Trophoblast cell (in vitro differentiated cells and primary cell): ENCODE data around the gene GAREM1.

Experiments used
- DNase-seq, 2 donors: peaks; one replicate each; pipeline ENCODE4 v3.0.0-alpha.2; 2016
- H2AFZ ChIP-seq: 2 replicates; pipeline ENCODE4 v1.6.1; 2013; ENCODE audit warnings: low read length, moderate library complexity, mild to moderate bottlenecking; ENCODE audit not compliant: insufficient read depth, poor library complexity
- H2AK5ac ChIP-seq: 2 replicates; pipeline ENCODE4 v1.6.1; 2013; ENCODE audit warnings: mild to moderate bottlenecking, low read length
- H2BK120ac ChIP-seq: 2 replicates; pipeline ENCODE4 v1.6.1; 2013; ENCODE audit warnings: low read length, mild to moderate bottlenecking, moderate library complexity; ENCODE audit not compliant: insufficient read depth, poor library complexity
- H2BK12ac ChIP-seq: 2 replicates; pipeline ENCODE4 v1.6.1; 2013; ENCODE audit warnings: mild to moderate bottlenecking, low read length, moderate library complexity
- H2BK5ac ChIP-seq: 2 replicates; pipeline ENCODE4 v1.6.1; 2013; ENCODE audit warnings: low read length, low read depth, moderate library complexity, mild to moderate bottlenecking; ENCODE audit not compliant: poor library complexity
- H3K14ac ChIP-seq: 2 replicates; pipeline ENCODE4 v1.6.1; 2013; ENCODE audit warnings: mild to moderate bottlenecking, low read length
- H3K18ac ChIP-seq: 2 replicates; pipeline ENCODE4 v1.6.1; 2013; ENCODE audit warnings: mild to moderate bottlenecking, low read length
- H3K23ac ChIP-seq: 2 replicates; pipeline ENCODE4 v1.6.1; 2013; ENCODE audit warnings: low read length
- H3K27ac ChIP-seq: 2 replicates; pipeline ENCODE4 v1.5.1; 2013; ENCODE audit warnings: low read depth, mild to moderate bottlenecking, inconsistent platforms, low read length, moderate library complexity
- H3K27me3 ChIP-seq: 2 replicates; pipeline ENCODE4 v1.6.1; 2013; ENCODE audit warnings: inconsistent platforms, mild to moderate bottlenecking, low read length, moderate library complexity; ENCODE audit not compliant: insufficient read depth
- H3K36me3 ChIP-seq, 2 experiments: 1 replicate in 1 of 2; 2 replicates in 1 of 2; pipeline ENCODE4 v1.6.1; 2013; ENCODE audit warnings: low read length in 2 of 2, mild to moderate bottlenecking in 2 of 2, moderate library complexity in 1 of 2; ENCODE audit not compliant: insufficient read depth in 2 of 2, control insufficient read depth in 1 of 2
- H3K4ac ChIP-seq: 2 replicates; pipeline ENCODE4 v1.6.1; 2013; ENCODE audit warnings: low read depth, mild to moderate bottlenecking, low read length, moderate library complexity
- H3K4me1 ChIP-seq, 2 experiments: 1 replicate in 1 of 2; 2 replicates in 1 of 2; pipeline ENCODE4 v1.6.1; 2013; ENCODE audit warnings: low read length in 2 of 2, mild to moderate bottlenecking in 2 of 2, moderate library complexity in 1 of 2; ENCODE audit not compliant: insufficient read depth in 2 of 2, control insufficient read depth in 1 of 2
- H3K4me2 ChIP-seq: 2 replicates; pipeline ENCODE4 v1.6.1; 2013; ENCODE audit warnings: inconsistent platforms, mild to moderate bottlenecking, low read length, moderate library complexity
- H3K4me3 ChIP-seq: 2 replicates; pipeline ENCODE4 v1.5.1; 2013; ENCODE audit warnings: mild to moderate bottlenecking, low read depth, low read length, inconsistent platforms
- H3K79me1 ChIP-seq: one replicate; pipeline ENCODE4 v1.6.1; 2013; ENCODE audit warnings: low read length
- H3K79me2 ChIP-seq: 2 replicates; pipeline ENCODE4 v1.6.1; 2013; ENCODE audit warnings: low read length, mild to moderate bottlenecking; ENCODE audit not compliant: control insufficient read depth, insufficient read depth, poor library complexity
- H3K9ac ChIP-seq: 2 replicates; pipeline ENCODE4 v1.6.1; 2013; ENCODE audit warnings: mild to moderate bottlenecking, low read length
- H3K9me3 ChIP-seq: 2 replicates; pipeline ENCODE4 v1.6.1; 2013; ENCODE audit warnings: low read depth, mild to moderate bottlenecking, control low read depth, inconsistent platforms, low read length; ENCODE audit not compliant: insufficient read depth
- H4K12ac ChIP-seq: 2 replicates; pipeline ENCODE4 v1.6.1; 2013; ENCODE audit warnings: low read depth, mild to moderate bottlenecking, low read length, moderate library complexity
- H4K8ac ChIP-seq: 2 replicates; pipeline ENCODE4 v1.6.1; 2013; ENCODE audit warnings: low read depth, mild to moderate bottlenecking, low read length, moderate library complexity
- H4K91ac ChIP-seq: one replicate; pipeline ENCODE4 v1.6.1; 2013; ENCODE audit warnings: low read depth, mild to moderate bottlenecking, low read length, moderate library complexity
- WGBS: extraction: QIAGEN DNeasy Blood & Tissue Kit; methylation state at CpG from one replicate; pipeline ENCODE4 v1.1.7; 2013; ENCODE audit warnings: missing lambda C conversion rate; ENCODE audit not compliant: insufficient read length, insufficient coverage; ENCODE audit errors: extremely low coverage; 5-methylcytosine and 5-hydroxymethylcytosine counted together

Gene GAREM1

DNA sequence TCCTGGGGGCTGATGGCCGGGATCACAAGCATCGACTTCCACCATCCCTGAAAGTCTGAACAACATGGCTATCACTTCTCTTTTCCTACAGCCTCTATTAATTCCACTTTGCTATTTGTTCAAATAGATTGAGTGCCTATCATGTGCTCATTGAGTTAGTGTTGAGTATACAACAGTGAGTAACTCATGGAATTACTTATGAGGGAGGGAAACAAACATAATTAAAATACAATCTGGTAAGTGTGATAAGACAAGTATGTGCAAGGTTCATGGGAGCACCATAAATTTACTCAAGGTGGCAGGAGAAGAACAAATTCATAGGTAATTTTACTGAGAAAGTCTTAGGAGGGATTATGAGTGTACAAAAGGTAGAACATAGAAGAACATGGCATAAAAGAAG, 194.4 kb downstream of the GAREM1 start:
- Histone ChIP-seq H3K18ac (no peak overlapping the region), H3K4me2 (no peak overlapping the region), H3K27ac (no peak overlapping the region), H3K27me3 (no peaks in the 10 kb centered on the region), H3K9ac (no peak overlapping the region), H4K8ac (no peak overlapping the region), H3K4me3 (no peak overlapping the region), H3K79me1 (no peaks in the 10 kb centered on the region), H3K23ac (no peak overlapping the region), H3K36me3 (no peaks in the 10 kb centered on the region), H3K9me3 (no peaks in the 10 kb centered on the region), H2BK120ac (no peak overlapping the region), H3K4me1 (peaks cover 2% of the 10 kb centered on the region in 2 experiments), H3K14ac (no peak overlapping the region), H2BK5ac (no peak overlapping the region), H3K4ac (no peak overlapping the region), H4K12ac (no peak overlapping the region), H3K79me2 (no peaks in the 10 kb centered on the region), H2AK5ac (no peak overlapping the region), H2AFZ (no peak overlapping the region), H4K91ac (no peak overlapping the region), H2BK12ac (no peak overlapping the region)
- no peak for DNase-seq
- no CpG with 5 or more reads among the region's 2 CpGs for WGBS

- Histone ChIP-seq H3K79me2 (no peaks in the 10 kb centered on the region), H2BK5ac (no peak overlapping the region), H3K9ac (no peak overlapping the region), H3K4ac (no peak overlapping the region), H3K36me3 (no peaks in the 10 kb centered on the region), H3K23ac (no peak overlapping the region), H2BK12ac (no peak overlapping the region), H3K9me3 (no peaks in the 10 kb centered on the region), H3K14ac (no peak overlapping the region), H4K12ac (no peak overlapping the region), H3K4me3 (no peak overlapping the region), H2AFZ (no peak overlapping the region), H4K8ac (no peak overlapping the region), H3K4me1 (peaks cover 2% of the 10 kb centered on the region in 2 experiments), H3K4me2 (no peak overlapping the region), H3K79me1 (no peaks in the 10 kb centered on the region), H3K18ac (no peak overlapping the region), H3K27ac (no peak overlapping the region), H4K91ac (no peak overlapping the region), H2BK120ac (no peak overlapping the region), H2AK5ac (no peak overlapping the region), H3K27me3 (no peaks in the 10 kb centered on the region)
- no CpG with 5 or more reads among the region's 8 CpGs for WGBS
- no peak for DNase-seq
These were observed 195.5 kb downstream of the GAREM1 start for GRCh38 chr18:32275221-32275620.

DNA sequence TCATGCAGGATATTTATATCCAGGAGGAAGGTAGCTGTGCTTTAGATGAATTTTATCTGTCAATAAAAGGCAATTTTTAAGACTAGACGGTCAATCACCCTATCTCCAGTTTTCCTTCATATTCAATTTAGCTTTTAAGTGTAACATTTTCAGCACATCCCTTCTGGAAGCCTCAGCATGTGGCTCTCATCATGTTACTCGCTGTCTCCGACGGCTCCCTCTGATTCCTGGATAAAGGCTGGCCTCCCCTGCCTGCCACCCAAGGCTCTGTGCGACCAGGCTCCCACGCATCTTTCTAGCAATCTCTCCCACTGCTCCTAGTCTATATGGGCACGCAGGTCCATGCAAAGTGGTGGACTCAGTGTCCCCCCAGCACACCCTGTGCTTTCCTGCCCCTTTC, 196.4 kb downstream of the GAREM1 start:
- Histone ChIP-seq H4K91ac (no peak overlapping the region), H4K8ac (no peak overlapping the region), H3K4me1 (peaks cover 2% of the 10 kb centered on the region in 2 experiments), H3K9me3 (no peaks in the 10 kb centered on the region), H3K27ac (no peak overlapping the region), H3K4me3 (no peak overlapping the region), H2AK5ac (no peak overlapping the region), H3K79me2 (no peaks in the 10 kb centered on the region), H3K14ac (no peak overlapping the region), H2BK12ac (no peak overlapping the region), H2BK120ac (no peak overlapping the region), H3K9ac (no peak overlapping the region), H2BK5ac (no peak overlapping the region), H3K4me2 (no peak overlapping the region), H3K4ac (no peak overlapping the region), H3K36me3 (peaks cover 0 to under 1% of the 10 kb centered on the region in 2 experiments), H3K27me3 (no peaks in the 10 kb centered on the region), H3K23ac (no peak overlapping the region), H4K12ac (no peak overlapping the region), H2AFZ (no peak overlapping the region), H3K18ac (no peak overlapping the region), H3K79me1 (no peaks in the 10 kb centered on the region)
- DNase-seq, result no peak
- WGBS, result no CpG with 5 or more reads among the region's 7 CpGs

GRCh38 chr18:32271672-32272208, 198.9 kb downstream of the GAREM1 start:
- Histone ChIP-seq H3K4ac (no peak overlapping the region), H2AK5ac (no peak overlapping the region), H2BK120ac (no peak overlapping the region), H3K14ac (no peak overlapping the region), H2BK5ac (no peak overlapping the region), H3K4me2 (no peak overlapping the region), H4K12ac (no peak overlapping the region), H3K79me2 (no peaks in the 10 kb centered on the region), H3K4me3 (no peak overlapping the region), H3K36me3 (peaks cover 2 to 10% of the 10 kb centered on the region in 2 experiments), H4K8ac (no peak overlapping the region), H3K23ac (no peak overlapping the region), H3K9ac (no peak overlapping the region), H2BK12ac (no peak overlapping the region), H3K27me3 (no peaks in the 10 kb centered on the region), H4K91ac (no peak overlapping the region), H3K79me1 (no peaks in the 10 kb centered on the region), H3K9me3 (no peaks in the 10 kb centered on the region), H3K27ac (no peak overlapping the region), H2AFZ (no peak overlapping the region), H3K4me1 (peaks cover 2% of the 10 kb centered on the region in 2 experiments), H3K18ac (no peak overlapping the region)
- no CpG with 5 or more reads among the region's 5 CpGs for WGBS
- peak; percentile 13 to 74 for DNase-seq
